ENCODE measurements around the gene RIPPLY2.
"Not testable (repeated sequence)": the region's sequence is repeated elsewhere in the genome, so short reads cannot be mapped to it uniquely, and the experiment has no call there.

Gene RIPPLY2

GRCh38 chr6:83891586-83891985 is 38.4 kb downstream of the RIPPLY2 start:
- H3K4me3 ChIP-seq (ENCODE audit: low read depth, low read length) = no peak overlapping the region
- no peak for DNase-seq (ENCODE audit: low read depth)

GRCh38 chr6:83893024-83893423 is 39.9 kb downstream of the RIPPLY2 start:
- DNase-seq (ENCODE audit: low read depth) = no peak
- no peak overlapping the region for H3K4me3 ChIP-seq (ENCODE audit: low read depth, low read length)

- H3K4me3 ChIP-seq (ENCODE audit: low read depth, low read length); DNase-seq (ENCODE audit: low read depth): not testable (repeated sequence)
Observed at GRCh38 chr6:83897094-83897493, 43.9 kb downstream of the RIPPLY2 start.

GRCh38 chr6:83901624-83902023 is 48.5 kb downstream of the RIPPLY2 start:
- no peak for DNase-seq (ENCODE audit: low read depth)
- no peak overlapping the region for H3K4me3 ChIP-seq (ENCODE audit: low read depth, low read length)

GRCh38 chr6:83904395-83904794 is 51.2 kb downstream of the RIPPLY2 start:
- H3K4me3 ChIP-seq (ENCODE audit: low read depth, low read length) = no peak overlapping the region
- no peak for DNase-seq (ENCODE audit: low read depth)

- no peak for DNase-seq (ENCODE audit: low read depth)
- no peak overlapping the region for H3K4me3 ChIP-seq (ENCODE audit: low read depth, low read length)
Observed at GRCh38 chr6:83905648-83906047, 52.5 kb downstream of the RIPPLY2 start.

All from skeletal muscle cell (primary cell).